H54 (cell line): ENCODE results near the gene HDHD5.

Experiments used
- DNase-seq: peaks from one replicate; pipeline ENCODE4 v3.0.0; 2011; ENCODE audit warnings: low spot score, mixed read lengths; ENCODE audit not compliant: insufficient read length
- FAIRE-seq: peaks from 3 replicates; lab custom pipeline; 2011; peaks lifted over from hg19 to GRCh38; lab: Jason Lieb, UNC
- POLR2A ChIP-seq: IDR thresholded peaks from 2 replicates; pipeline ENCODE4 v1.6.1; 2011; ENCODE audit warnings: low read depth, mild to moderate bottlenecking, low read length

Gene HDHD5

GRCh38 chr22:17158568-17159503 lies at the start of gene HDHD5:
Gene HDHD5 (minus strand): TSS chr22:17159277. CDS start chr22:17159251, 26 bp downstream.
- DNase-seq (peak; percentile 80), FAIRE-seq (no peak)
- peak; percentile 36; the same call in 1 of the 2 replicates for TF ChIP-seq POLR2A

GRCh38 chr22:17205432-17205831 lies 46.4 kb upstream of the HDHD5 start:
- TF ChIP-seq POLR2A: no peak
- FAIRE-seq (no peak), DNase-seq (no peak)

GRCh38 chr22:17201285-17201945 lies 42.3 kb upstream of the HDHD5 start:
- FAIRE-seq (no peak), DNase-seq (no peak)
- TF ChIP-seq POLR2A: no peak

GRCh38 chr22:17199003-17199731 lies 40.1 kb upstream of the HDHD5 start:
- FAIRE-seq (no peak), DNase-seq (no peak)
- no peak for TF ChIP-seq POLR2A

DNA sequence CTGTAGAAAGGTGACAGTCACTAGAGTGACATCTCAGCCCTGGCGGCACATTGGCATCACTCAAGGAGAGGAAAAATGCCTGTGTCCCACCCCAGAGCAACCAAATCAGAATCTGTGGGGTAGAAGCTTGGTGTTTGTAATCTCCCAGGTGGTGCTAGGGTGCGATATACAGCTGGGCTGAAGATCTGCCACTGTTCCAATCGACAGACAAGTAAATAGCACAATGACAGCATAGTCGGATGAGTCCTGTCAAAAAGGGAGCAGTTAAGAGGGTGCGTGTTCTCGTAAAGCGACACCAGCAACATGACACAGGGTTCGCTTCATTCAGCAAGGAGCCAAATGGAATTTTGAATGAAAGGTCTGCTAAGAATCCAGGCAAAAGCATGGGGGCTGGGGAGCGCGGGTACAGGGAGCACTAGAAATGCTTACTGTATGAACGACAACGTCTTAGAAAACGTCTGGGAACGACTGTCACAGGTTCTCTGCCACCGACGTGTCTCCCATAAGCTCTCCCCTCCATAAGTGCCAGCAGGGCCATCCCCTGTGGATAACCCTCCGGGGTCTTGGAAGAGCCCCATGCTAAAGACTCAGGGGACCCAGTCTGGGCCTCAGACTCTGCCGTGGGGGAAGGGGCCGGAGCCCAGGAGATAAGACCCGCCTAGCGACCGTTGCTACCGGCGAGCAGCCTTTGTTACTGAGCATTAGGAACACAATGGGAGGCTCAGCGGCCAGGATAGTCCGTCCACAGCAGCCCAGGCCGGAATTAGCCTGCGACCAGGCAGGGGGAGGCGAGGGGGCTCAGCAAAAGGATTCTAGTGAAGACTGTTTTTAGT lies 39.3 kb upstream of the HDHD5 start:
- no peak for FAIRE-seq
- no peak for TF ChIP-seq POLR2A

GRCh38 chr22:17194213-17194612 lies 35.1 kb upstream of the HDHD5 start:
- DNase-seq: no peak
- no peak for FAIRE-seq
- TF ChIP-seq POLR2A: no peak

More for the DNA sequence above, 39.3 kb upstream of the HDHD5 start:
- no peak for DNase-seq

- no peak for TF ChIP-seq POLR2A
- FAIRE-seq (no peak), DNase-seq (no peak)
Observed at GRCh38 chr22:17192186-17192585, 33.1 kb upstream of the HDHD5 start.

GRCh38 chr22:17191163-17191784 lies 32.2 kb upstream of the HDHD5 start:
- TF ChIP-seq POLR2A: no peak
- DNase-seq: no peak
- FAIRE-seq: no peak

GRCh38 chr22:17190702-17191101 lies 31.6 kb upstream of the HDHD5 start:
- TF ChIP-seq POLR2A: no peak
- FAIRE-seq: no peak
- no peak for DNase-seq

DNA sequence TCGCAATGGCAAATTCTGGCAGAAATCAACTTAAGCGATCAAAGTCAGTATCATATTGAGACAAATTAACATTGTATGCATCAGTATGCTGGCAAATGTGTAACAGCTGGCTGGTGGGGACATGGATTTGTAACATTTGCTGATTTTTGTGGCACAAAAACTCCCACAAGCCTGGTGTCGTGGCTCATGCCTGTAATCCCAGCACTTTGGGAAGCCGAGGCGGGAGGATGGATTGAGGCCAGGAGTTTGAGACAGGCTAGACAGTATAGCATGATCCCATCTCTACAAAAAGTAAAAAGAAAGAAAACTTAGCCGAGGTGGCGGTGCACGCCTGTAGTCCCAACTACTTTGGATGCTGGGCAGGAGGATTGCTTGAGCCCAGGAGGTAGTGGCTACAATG lies 17.6 kb upstream of the HDHD5 start:
- TF ChIP-seq POLR2A: no peak
- DNase-seq (no peak), FAIRE-seq (no peak)

- DNase-seq (no peak), FAIRE-seq (no peak)
- no peak for TF ChIP-seq POLR2A
Observed at GRCh38 chr22:17172029-17172833, 13.2 kb upstream of the HDHD5 start.
